ENCODE measurements around the gene WWTR1.

WWTR1 gene

GRCh38 chr3:149621218-149622005 is 36.4 kb downstream of the WWTR1 start:
- ChIA-PET POLR2A (no interaction called here), CTCF (interaction anchor here (0.8 to 2.6 kb wide), 7 partner anchors 9 to 187 kb away, joined by 3 to 5 read pairs (median 4); no protein-coding TSS in a partner anchor)
- DNase-seq (ENCODE audit: extremely low spot score) = no peak
- no peak for TF ChIP-seq CTCF (IDR thresholded peaks at IDR 0.05; ENCODE audit: control extremely low read depth, extremely low read depth, low read depth, missing control alignments)

- no peak for DNase-seq (ENCODE audit: extremely low spot score)
- CTCF ChIA-PET = interaction anchor here (0.8 to 2.6 kb wide), 11 partner anchors 9 to 188 kb away, joined by 3 to 8 read pairs (median 3); no protein-coding TSS in a partner anchor
- TF ChIP-seq CTCF (IDR thresholded peaks at IDR 0.05; ENCODE audit: control extremely low read depth, extremely low read depth, low read depth, missing control alignments) = no peak
- POLR2A ChIA-PET = no interaction called here
Observed at GRCh38 chr3:149620291-149621020, 37.4 kb downstream of the WWTR1 start.

DNA sequence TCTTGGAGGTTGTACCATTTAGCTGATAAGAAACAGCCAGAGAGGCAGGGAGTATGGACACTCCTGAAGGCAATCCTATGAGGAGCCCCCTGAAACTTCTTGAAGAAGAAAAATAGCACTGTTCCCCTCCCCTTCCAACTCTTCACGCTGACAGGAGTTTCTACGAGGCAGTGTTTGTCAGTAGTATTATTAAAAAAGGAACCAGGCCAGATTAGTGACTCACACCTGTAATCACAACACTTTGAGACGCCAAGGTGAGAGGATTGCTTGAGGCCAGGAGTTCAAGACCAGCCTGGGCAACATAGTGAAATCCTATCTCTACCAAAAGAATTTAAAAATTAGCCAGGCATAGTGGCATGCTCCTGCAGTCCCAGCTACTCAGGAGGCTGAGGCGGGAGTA is 38.7 kb downstream of the WWTR1 start:
- TF ChIP-seq CTCF (IDR thresholded peaks at IDR 0.05; ENCODE audit: control extremely low read depth, extremely low read depth, low read depth, missing control alignments) = no peak
- ChIA-PET CTCF (interaction anchor here (1.1 to 3.1 kb wide), 5 partner anchors 8 to 51 kb away, joined by 3 to 9 read pairs (median 5); no protein-coding TSS in a partner anchor), POLR2A (no interaction called here)
- DNase-seq (ENCODE audit: extremely low spot score) = no peak

DNA sequence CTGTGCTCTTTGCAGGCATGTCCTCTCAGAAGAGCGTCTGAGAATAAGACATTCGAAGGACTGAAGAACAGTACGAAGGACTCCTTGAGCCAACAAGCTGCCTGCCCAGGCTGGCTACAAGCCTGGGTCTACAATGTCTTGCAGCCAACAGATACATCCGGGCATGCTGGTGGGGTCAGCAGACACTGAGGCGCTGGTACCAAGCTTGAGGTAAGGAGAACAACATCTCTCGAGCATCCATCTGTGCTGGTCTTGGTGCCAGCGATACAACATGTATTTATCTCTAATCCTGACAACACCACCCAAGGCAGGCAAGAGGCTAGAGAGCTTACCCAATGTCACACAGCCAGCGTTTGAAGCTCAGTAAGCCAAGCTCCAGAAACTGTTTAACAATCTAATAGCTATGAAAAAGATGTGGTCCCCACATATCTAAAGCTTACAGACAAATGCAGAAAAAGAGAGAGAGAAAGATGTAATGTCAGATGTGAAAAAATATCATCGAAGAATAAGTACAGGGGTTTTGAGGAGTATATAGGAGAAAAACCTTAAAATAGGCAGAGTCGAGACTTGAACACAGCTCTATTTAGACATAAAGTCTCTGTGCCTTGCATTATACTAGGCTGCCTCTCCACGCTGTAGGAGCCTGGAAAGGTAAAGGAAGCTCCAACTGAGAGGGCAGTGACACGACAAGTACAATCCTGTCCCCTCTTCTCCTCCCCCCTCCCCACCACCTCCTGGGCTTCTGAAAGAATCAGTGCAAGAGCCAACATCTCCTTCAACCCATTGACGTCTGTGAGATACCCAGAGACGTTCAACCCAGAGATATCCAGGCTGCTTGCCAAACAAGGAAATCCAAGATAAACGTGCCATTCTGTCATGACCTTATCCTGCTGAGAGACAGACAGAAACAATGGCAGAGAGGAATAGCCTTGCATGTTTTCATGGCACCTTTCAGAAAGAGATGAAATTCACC is 39.4 kb downstream of the WWTR1 start:
- CTCF ChIA-PET = interaction anchor here (1.1 to 3.1 kb wide), 4 partner anchors 7 to 50 kb away, joined by 3 to 9 read pairs (median 6); no protein-coding TSS in a partner anchor
- no peak for TF ChIP-seq CTCF (IDR thresholded peaks at IDR 0.05; ENCODE audit: control extremely low read depth, extremely low read depth, low read depth, missing control alignments)
- POLR2A ChIA-PET = interaction anchor here (0.6 kb wide), 1 partner anchor 82 kb away, joined by 3 read pairs; no protein-coding TSS in a partner anchor
- no peak for DNase-seq (ENCODE audit: extremely low spot score)

GRCh38 chr3:149615731-149616221 is 42.0 kb downstream of the WWTR1 start:
- ChIA-PET CTCF (interaction anchor here (1.1 to 3.1 kb wide), 3 partner anchors 8 to 13 kb away, joined by 3 to 9 read pairs (median 3); no protein-coding TSS in a partner anchor), POLR2A (no interaction called here)
- DNase-seq (ENCODE audit: extremely low spot score) = no peak
- no peak for TF ChIP-seq CTCF (IDR thresholded peaks at IDR 0.05; ENCODE audit: control extremely low read depth, extremely low read depth, low read depth, missing control alignments)
